NCI-H446 (cell line): ENCODE results near the gene CRTAC1.

Experiments used
- DNase-seq, 2 experiments: peaks; one replicate each; lab custom pipeline; 2025; lab: John Stamatoyannopoulos, UW

CRTAC1 gene

GRCh38 chr10:98030093-98030821, at the start of gene CRTAC1:
TSS of gene CRTAC1 (minus strand) at chr10:98030621. CDS start at chr10:98030472, 149 bp downstream.
- DNase-seq = peak; percentile 52 to 92

- no peak for DNase-seq
Observed at GRCh38 chr10:98078774-98079173, 48.4 kb upstream of the CRTAC1 start.

GRCh38 chr10:98077223-98077622, 46.8 kb upstream of the CRTAC1 start:
- no peak for DNase-seq

- no peak for DNase-seq
Observed at GRCh38 chr10:98076086-98076485, 45.7 kb upstream of the CRTAC1 start.

GRCh38 chr10:98074315-98074911, 44.0 kb upstream of the CRTAC1 start:
- no peak for DNase-seq

- DNase-seq = no peak
Observed at GRCh38 chr10:98067165-98067564, 36.7 kb upstream of the CRTAC1 start.

- no peak for DNase-seq
Observed at GRCh38 chr10:98063740-98064027, 33.3 kb upstream of the CRTAC1 start.

GRCh38 chr10:98062424-98062823, 32.0 kb upstream of the CRTAC1 start:
- no peak for DNase-seq

- DNase-seq = peak in 1 of 2 experiments; percentile 45
Observed at GRCh38 chr10:98060079-98060478, 29.7 kb upstream of the CRTAC1 start.

- no peak for DNase-seq
Observed at GRCh38 chr10:98058295-98058694, 27.9 kb upstream of the CRTAC1 start.

GRCh38 chr10:98055841-98056516, 25.6 kb upstream of the CRTAC1 start:
- DNase-seq = no peak

GRCh38 chr10:98047009-98047741, 16.8 kb upstream of the CRTAC1 start:
- peak in 1 of 2 experiments; percentile 33 for DNase-seq

- DNase-seq = peak; percentile 42 to 63
Observed at GRCh38 chr10:98045785-98046389, 15.5 kb upstream of the CRTAC1 start.

GRCh38 chr10:98041352-98042043, 11.1 kb upstream of the CRTAC1 start:
- DNase-seq = peak; percentile 11 to 71

- DNase-seq = no peak
Observed at GRCh38 chr10:98039690-98040381, 9.4 kb upstream of the CRTAC1 start.

GRCh38 chr10:98038288-98038687, 7.9 kb upstream of the CRTAC1 start:
- no peak for DNase-seq

- no peak for DNase-seq
Observed at GRCh38 chr10:98035599-98035998, 5.2 kb upstream of the CRTAC1 start.

GRCh38 chr10:98033515-98033914, 3.1 kb upstream of the CRTAC1 start:
- DNase-seq = no peak

GRCh38 chr10:98031440-98031839, 1.0 kb upstream of the CRTAC1 start:
- DNase-seq = no peak

GRCh38 chr10:98030991-98031431, 590 bp upstream of the CRTAC1 start:
- DNase-seq = no peak
